ENCODE results near the gene KDM1B.

DNA sequence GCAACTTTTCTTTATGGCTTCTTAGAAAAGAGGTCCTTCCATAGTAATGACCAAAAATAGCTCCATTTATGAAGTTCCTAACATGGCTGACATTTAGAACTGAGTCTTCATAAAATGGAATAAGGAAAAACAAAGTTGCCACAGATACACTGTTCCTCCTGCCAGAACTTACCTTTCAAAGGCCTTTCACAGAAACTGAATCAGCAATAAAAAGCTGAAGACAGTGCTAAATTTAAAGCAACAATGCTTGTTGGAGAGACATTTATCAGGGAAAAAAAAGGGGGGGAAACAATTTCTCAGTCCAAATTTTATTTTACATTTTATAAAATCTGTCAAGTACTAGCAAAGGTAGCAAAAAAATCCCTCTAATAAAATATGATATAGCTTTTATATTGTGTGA is 91.8 kb downstream of the KDM1B start:
- TF ChIP-seq CTCF (IDR thresholded peaks at IDR 0.05) (no peak), POLR2A (IDR thresholded peaks at IDR 0.05; ENCODE audit: low read depth) (no peak)

Measured in esophagus muscularis mucosa (tissue), 3 donors.